DLD1 (cell line): ENCODE results near the gene MARK3.

Source experiments
- in situ Hi-C: cut with HindIII; loops from 2 replicates; pipeline ENCODE4 v1.10.0; 2017; ENCODE audit warnings: low sequenced_read_pairs

The MARK3 gene

DNA sequence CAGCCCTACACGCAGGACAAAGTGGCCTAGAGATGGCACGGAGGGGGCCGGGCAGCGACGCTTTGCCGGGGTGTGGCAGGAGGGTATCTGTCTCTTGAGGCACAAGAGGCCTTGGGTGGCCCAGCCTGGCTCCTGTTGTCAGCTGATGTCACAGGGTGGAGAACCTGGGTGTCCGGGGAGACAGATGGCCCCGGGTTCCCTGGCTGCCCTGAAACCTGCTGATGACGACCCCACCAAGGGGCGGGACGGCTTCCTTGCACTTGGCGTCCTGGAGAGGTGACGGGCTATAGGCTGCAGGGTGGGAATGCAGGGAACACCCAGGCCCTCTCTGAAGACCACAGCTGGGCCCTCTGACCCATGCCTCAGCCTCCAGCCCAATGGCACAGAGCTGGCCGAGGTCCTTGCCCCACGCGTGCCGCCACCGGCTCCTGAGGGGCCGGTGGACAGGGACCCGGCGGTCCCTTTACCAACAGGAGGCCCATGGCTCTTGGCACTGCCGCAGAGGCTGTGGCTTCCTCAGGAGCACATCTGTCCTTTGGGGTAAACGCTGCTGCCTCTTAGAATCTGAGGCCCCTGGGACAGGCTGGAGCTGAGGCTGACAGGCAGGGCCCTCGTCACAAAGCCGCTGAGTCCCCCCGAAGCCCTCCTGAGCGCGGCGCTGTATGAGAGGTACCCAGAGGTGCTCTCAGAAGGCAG, 160.2 kb downstream of the MARK3 start:
- in situ Hi-C loops, result no loop called here

GRCh38 chr14:103545915-103546651, 160.9 kb downstream of the MARK3 start:
- in situ Hi-C loops, result no loop called here

DNA sequence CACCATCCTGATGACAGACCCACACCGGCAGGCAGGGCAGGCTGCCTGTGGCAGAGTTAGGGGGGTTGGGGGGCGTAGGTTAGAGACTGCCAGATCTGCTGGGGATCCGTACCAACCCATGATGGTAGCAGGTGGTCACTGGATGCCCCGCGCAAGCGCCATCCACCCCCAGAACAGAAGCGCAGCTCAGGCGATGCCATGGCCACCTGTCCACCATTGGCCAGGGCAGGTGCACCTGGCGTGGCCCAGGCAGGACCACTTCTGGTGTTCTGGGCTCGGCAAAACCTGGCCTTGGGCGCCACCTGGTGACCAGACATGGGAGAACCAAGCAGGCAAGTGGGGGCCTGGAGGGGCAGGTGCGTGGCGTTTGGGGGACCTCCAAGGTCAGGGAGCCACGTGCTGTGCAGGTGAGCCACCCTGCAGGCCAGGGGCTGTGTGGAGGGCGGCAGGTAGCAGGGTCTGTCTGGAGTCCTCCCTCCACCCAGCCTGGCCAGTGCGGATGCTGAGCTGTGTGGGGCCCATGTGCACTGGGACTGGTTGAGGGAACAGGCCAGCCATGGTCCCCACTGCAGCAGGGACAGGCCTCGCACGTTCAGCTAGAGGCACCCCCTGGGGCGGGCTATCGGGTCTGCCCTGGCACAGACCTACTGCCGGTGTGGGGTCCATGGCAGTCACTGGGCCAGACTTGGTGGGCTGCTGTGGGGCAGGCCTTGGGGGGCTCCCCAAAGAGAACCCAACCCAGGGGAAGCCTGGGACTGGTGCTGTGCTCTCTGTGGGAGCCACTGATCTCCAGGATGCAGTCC, 161.6 kb downstream of the MARK3 start:
- in situ Hi-C loops, result no loop called here

- in situ Hi-C loops, result no loop called here
Measured at GRCh38 chr14:103547455-103547940, 162.3 kb downstream of the MARK3 start.

DNA sequence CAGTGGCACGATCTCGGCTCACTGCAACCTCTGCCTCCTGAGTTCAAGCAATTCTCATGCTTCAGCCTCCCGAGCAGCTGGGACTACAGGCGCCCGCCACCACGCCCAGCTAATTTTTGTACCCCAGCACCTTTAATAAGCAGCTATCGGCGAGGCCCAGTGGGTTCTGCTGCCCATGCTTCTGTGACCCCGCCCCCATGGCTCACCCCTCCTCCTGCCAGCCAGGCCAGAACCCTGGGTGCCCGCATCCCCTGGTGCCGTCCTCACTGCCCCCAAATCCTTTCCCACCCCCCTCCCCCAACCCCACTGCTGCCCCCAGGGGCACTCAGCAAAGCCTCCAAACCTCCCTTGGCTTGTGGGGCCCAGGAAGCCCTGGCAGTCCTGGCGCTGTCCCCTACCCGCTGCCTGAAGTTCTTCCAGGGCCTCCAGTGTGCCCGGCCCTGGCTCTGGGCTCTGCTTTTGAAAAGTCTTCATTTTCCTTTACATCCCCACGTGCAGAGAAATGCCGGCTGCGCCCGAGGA, 162.8 kb downstream of the MARK3 start:
- in situ Hi-C loops, result no loop called here

- in situ Hi-C loops, result no loop called here
Measured at GRCh38 chr14:103548463-103549351, 163.5 kb downstream of the MARK3 start.

GRCh38 chr14:103549361-103550311, 164.4 kb downstream of the MARK3 start:
- in situ Hi-C loops, result no loop called here

GRCh38 chr14:103550451-103551337, 165.5 kb downstream of the MARK3 start:
- in situ Hi-C loops, result no loop called here

GRCh38 chr14:103551338-103551762, 166.1 kb downstream of the MARK3 start:
- in situ Hi-C loops, result no loop called here

DNA sequence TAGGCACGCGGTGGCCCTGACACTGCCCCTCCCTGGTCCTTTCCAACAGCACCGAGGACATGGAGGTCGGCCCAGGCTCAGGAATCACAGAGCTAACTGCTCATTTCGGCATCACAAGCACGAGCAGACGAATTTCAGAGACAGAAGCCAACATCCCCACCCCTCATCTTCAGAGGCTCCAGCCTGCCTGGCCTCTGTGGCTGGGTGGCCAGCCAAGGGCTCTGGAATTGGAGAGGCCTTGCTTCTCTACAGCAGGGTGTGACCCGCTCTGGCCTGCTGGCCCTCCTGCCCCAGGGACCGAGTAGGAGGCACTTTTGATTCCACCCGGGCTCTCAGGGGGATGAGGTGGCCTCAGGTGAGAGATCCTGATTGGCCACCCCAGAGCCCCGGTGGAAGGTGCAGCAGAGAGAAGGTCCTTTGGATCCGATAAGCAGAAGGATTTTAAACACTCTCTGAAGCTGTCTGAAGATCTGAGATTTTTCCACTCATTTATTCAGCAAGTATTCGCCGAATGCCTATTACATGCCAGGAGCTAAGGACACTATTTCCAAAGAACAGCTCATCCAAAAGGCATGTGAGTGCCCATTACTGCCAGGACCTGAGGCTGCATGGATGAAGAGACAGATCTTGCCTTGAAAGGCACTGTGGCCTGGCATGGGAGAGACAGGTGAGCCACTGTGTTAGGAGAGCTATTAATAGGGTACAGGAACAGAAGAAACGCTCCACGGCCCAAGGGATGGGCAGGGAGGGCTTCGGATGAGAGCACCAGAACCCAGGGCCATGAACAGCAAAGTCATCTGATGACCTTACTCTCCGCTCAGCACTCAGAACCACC, 167.0 kb downstream of the MARK3 start:
- in situ Hi-C loops, result no loop called here

DNA sequence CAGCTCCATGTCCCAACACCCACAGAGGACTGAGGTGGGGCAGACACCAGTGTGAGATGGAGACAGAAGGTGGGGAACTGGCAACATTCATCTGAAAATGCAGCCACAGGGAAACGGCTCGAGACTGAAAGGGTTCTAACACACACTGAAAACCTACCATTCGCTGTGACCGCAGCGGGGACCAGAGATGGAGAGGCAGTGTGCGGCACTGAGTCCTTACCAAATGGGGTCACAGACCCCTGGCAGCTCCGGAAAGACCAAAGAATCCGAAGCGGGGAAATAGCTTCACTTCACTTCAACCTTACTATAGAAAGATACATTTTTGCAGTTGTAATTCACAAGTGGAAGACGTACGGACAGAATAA, 167.6 kb downstream of the MARK3 start:
- in situ Hi-C loops, result no loop called here
